Measurements from ENCODE around the gene FBXO48.

FBXO48 gene

DNA sequence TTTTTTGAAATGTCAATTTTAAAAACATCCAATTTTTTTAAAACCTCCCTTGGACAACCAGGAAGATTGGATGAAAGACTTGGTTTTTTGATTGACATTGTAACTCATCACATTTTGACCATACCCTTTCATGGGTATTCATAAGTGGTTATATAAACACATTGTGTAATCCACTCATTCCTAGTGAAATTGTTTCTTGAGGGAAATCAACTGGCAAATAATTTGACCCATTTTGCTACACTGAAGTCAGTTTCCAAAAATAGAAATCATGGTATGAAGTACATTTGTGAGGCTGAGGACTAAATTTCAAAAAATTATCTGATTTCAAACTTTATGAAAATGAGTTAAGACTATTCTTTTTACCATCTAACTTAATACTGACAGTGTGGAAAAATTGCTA, 31.5 kb downstream of the FBXO48 start:
- DNase-seq (ENCODE audit: low spot score) = no peak

DNA sequence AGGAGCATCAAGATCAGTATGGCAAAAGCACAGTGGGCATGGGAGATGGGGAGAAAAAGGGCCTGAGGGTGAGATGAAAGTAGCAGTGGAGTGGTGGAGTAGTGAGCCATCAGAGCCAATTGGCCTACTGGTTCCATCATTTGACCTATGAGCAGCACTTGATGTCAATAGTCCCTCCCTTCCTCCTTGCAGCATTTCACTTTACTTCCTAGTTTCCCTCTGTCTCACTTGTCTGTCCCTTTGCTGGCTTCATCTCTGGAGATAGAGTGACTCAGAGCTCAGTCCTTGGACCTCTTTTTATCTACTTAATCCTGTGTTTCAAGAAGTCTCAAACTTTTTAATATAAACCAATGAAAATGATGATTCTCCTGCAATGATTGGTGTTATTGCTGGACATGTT, 32.1 kb downstream of the FBXO48 start:
- DNase-seq (ENCODE audit: low spot score) = no peak

DNA sequence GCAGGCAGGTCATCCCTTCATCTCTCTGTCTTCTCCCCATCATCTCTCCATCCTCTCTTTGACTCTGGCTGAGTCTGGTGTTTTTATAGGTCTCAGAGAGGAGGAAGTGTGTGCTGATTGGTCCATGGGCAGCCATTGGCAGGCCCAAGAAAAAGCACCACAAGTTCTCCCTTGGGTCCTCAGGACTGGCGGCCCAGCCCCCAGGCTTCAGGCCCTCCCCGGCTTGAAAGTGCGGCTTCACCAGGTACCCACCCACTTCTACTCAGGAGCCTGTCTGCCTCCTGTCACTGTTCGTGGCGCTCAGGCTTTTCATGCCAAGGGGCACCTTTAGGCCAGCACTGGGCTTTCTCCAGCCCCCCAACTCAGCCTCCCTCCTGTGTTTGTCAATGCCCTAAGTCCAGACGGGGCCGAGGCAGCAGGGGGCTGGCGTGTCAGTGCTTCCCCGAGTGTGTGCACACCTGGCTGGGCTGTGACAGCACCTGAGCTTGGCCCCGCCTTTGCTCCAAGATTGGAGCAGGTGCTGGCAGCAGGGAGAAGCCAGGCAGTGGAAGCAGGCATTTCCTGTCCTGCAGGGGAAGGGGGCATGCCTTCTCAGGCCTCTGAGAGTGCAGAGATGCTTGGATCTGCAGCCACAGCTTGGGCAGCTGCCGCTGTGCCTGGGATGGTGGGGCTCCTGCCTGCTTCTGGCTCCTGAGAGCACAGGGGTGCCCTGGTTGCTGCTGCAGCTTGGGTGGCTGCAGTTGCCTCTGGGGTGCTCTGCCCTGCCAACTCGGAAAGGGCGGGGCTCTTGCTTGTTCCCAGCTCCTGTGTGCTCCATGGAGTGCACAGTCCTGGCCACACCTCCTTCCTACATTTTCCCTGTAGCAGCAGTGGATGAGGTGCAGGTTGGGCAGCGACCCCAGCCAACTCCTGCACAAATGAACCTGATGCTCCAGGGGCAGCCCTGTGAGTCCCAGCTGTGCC, 34.1 kb downstream of the FBXO48 start:
- DNase-seq (ENCODE audit: low spot score) = no peak

DNA sequence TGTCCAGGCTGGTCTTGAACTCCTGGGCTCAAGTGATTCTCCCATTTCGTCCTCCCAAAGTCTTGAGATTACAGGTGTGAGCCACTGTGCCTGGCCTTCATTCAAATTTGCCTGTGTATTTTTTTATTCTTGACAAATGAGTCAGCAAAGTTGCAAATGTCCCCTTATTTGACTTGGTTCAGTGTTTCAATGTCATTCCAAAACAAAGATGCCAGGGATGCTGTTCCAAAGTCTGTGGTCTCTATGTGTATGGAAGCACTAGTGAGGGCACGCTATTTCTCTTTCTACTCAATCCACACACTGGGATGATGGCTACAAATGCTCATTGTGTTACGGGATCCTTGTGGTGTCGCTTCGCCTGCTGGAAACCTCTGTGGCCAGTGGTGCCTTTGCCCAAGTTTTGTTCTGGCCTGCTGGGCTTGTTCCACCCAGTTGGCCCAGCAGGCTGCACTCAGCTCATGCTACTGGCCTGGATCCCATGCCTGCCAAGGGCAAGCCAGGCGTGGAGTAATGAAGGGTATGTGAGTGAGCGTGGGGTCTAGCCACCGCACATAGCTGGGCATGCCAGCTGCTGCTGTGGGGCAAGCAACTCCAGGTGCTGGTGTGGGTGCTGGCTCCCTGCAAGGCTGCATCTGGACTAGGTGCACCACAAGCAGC, 35.6 kb downstream of the FBXO48 start:
- no peak for DNase-seq (ENCODE audit: low spot score)

DNA sequence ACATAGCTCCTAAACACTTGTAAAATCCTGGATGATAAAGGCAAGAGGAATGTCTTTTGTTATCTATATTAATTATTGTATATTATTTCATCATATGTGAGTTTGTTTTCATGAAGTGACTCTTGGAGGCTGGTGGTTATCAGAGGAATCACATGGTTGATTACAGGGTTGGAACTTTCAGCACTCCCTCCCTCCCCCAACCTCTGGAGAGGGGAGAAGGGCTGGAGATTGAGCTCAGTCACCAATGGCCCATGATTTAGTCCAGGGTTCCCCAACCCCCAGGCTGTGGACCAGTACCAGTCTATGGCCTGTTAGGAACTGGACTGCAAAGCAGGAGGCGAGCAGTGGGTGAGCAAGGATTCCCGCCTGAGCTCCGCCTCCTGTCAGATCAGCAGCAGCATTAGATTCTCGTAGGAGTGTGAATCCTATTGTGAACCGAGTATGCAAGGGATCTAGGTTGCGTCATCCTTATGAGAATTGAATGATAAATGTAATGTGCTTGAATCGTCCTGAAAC, 37.7 kb downstream of the FBXO48 start:
- no peak for DNase-seq (ENCODE audit: low spot score)

DNA sequence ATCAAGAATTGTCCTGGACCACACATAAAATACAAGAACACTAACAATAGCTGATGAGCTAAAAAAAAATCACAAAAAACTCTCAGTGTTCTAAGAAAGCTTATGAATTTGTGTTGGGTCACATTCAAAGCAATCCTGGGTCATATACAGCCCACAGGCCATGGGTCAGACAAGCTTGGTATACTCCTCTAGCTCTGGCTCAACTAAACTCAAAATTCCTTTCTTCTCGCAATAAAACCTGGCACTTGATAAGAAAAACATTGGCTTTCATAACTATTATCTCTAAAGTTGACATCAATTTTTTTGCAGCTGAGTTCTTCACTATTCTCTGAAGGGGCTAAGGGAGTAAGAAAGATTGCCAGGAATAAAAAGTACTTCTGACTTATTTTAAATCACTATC, 38.3 kb downstream of the FBXO48 start:
- DNase-seq (ENCODE audit: low spot score) = no peak

DNA sequence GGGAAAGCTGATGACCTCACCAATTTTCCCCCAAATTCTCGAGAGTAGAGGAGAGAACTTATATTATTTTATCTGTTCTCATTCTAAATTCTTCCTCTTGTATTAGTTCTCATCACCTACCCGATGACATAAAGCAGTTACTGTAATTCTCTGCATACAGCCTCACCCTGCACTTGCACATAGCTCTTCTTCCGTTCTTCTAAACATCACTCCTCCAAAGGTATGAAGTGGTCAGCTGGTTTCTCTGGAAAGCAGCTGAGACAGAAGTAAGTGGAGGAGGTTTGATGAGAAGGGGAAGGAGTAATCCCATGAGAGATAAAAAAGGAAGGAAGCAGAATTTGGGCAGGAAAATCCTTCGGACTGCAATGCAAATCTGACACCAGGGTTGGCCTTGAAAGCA, 39.0 kb downstream of the FBXO48 start:
- no peak for DNase-seq (ENCODE audit: low spot score)

DNA sequence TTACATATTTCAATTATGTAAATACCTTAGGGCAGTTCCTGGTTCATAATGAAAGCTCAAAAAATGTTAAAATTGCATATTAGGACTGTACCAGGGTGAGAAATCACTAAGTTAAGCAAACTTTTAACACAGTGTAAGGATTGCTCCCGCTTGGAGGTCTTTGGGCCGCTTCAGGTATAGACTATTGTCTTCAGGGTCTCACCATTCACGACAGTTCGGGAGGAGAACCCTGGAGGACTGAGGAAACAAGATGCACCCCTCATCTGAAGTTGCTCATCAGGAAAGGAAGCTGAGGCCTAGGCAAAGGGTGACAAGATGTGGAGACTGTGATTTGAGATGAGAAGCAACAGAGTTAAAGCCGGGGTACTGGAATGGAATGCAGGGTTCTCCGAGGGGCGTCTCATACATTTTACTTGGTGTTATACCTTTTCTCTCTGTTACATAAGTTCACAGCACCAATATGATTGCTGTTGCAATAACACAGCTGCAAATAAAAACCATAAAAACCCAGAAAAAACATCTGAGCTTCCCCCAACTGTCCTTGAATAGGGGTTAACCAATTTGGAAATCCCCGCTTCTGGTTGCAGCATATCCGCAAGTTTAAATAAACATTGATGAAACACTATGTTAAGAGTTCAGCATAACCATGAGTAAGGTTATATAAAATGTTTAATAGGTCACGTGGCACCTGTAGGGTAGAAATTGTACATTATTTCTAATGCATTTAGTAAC, 40.1 kb downstream of the FBXO48 start:
- no peak for DNase-seq (ENCODE audit: low spot score)

DNA sequence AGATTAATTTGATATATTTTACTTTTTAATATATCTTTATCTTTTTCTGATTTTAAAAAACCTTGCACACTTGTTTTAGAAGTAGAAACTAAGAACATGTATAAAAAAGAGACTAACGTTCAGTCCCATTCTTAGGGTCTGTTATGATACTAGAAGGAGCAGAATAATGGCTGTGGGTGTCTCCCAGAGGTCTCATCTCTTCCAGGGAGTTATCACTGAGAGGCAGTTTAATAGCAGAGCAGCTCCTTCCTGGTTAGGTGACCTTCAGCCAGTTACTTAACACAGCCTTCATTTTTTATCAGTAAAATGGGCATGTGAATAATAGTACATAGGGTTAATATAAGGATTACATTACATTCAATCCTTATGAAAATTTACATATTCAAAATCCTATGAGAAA, 40.6 kb downstream of the FBXO48 start:
- no peak for DNase-seq (ENCODE audit: low spot score)

DNA sequence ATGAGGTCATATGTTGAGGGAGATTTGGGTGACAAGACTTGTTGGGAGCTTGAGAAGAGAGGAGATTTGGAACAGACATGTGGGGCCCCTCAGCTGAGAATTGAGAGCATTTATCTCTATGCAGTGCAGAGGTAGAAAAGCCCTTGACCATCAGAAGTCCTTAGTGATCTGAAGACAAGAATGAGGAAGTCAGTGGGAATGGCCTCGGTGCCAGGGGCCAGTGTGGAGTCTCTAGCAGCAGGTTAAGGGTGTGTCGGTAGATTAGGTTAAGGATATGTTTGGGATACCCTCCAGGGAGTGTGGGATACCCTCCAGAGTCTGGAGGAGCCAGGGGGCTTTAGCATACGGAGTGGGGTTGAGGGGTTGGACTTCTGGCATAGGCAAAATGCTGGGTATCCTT, 41.6 kb downstream of the FBXO48 start:
- no peak for DNase-seq (ENCODE audit: low spot score)

DNA sequence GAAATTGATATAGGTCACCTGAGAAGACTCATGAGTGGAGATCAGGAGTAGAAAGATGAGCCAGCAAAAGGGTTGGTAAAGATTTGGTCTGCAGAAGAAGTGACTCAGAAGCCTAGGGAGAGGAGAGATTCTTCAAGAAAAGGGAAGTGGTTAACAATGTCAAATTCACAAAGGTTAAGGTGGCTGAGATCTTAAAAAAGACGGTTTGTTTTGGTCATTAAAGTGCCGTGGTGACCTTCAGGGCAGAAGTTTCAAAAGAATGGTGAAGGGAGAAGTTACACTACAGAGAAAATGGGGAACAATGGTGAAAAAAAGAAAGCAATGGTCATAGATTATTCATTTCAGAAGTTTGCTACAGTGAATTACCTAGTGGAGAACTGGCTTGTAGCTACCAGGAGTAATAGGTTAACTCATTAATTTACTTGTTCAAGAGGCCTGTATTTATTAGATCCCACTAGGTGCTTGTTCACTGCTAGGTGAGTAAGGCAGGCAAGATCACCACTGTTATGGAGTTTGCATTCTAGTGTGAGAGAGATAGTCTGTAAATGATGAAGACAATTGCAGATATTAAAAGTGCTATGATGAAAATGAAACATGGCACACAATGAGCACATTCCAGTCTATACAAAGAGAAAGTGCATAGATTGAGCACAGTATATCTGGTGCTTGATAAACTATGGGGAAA, 43.0 kb downstream of the FBXO48 start:
- no peak for DNase-seq (ENCODE audit: low spot score)

DNA sequence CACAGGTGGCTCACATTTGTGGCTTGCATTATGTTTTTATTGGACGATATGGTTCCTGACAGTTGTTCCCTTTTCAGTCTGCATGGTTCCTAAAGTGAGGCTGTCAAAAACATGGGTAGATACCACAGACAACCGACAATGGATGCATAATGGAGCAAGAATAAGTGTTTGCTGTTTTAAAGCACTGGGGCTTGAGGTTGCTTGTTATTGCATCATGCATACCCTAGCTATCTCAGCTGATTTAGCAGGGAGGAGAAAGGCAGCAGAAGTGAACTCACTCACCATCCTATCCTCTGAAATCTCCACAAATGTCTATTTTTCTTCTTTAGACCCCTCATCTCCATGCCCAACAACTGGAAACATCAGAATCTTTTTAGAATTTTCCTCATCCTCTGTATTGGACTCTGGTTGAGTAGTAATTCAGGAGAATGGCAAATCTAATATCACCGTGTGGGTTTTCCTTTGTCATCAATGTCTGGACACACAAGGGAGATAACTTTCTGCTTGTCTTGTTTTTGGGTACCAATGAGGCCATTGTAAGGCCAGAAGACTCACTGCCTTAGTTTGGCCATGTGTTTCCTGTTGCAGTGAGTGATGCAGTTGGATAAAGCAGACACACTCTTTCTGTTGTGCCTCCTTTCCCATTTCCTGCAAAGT, 46.7 kb downstream of the FBXO48 start:
- no peak for DNase-seq (ENCODE audit: low spot score)

DNA sequence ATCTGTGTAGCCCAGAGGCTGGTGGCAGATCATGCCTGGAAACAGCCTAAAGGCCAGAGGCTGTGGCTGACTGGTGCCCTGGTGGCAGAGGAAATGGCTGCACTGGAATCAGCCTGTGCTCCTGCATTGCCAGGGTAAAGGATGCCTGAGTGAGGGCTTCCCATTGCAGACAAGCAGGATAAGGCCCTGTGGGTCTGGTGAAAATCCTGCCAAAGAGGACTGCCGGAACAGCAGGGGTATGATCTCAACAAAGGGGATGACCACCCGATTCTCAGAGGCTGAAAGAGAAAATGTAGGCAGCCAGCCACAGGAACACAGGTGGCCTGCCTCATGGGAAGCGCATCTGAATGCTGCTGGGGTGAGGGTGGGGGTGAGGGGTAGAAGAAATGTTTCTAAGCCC, 48.2 kb downstream of the FBXO48 start:
- no peak for DNase-seq (ENCODE audit: low spot score)

DNA sequence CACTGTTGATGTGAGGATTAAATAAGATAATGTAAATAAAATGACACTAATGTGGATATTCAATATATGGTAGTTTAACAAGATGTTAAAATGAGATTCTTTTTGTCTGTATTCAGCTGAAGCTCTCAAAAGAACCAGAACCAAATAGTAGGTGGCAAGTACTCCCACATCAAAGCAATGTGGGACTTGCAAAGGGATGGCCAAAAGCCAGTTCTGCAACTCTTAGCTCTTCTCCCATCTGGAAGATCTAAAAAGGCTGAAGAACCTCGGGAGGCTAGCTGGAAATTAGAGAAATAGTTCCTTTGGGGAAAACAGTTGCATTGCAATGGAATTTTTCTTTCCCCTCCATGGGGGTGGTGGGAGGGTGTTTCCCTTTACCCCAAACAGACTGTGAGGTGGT, 48.7 kb downstream of the FBXO48 start:
- no peak for DNase-seq (ENCODE audit: low spot score)

DNA sequence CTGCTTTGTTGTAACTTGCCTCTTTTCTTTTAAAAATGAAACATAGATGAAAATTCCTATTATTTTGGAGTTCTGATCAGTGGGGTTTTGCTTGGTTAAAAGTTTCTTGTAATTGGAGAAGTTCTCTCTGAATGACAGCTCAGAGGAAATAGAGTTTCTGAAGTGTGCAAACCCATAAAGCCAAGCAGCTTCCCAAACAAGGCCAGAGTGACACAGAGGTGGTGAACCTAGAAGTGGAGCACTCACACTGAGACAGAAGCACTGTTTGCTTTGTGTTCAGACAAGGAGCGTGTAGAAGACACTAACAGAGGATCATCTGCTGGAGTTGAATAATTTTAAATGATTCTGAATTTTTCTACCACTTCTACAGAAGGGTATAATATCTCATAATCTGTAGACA, 49.2 kb downstream of the FBXO48 start:
- no peak for DNase-seq (ENCODE audit: low spot score)

DNA sequence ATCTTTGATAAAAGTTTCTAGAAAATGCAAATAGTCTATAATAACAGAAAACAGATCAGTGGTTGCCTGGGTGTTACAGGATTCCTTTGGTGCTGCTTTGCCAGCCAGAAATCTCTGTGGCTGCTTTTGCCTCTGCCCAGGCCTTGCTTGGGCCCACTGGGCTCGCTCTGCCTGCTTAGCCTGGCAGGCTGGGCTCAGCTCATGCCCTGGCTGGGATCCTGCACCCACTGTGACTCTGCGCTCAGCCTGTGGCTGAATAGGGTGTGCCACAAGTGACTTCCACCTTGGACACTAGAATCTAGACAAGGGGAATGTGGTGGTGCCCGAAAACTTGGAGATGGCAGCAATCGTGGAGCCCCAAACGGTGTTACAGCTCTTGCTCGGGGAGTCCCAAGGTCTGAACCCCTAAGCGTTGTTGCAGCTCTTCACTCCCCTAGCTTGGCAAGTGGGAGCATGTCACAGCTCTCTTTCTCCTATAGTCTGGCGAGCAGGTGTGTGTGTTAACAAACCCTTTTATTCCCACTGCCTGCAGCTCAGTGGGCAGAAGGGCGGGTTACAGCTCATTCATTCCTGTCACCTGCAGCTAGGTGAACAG, 50.9 kb downstream of the FBXO48 start:
- no peak for DNase-seq (ENCODE audit: low spot score)

DNA sequence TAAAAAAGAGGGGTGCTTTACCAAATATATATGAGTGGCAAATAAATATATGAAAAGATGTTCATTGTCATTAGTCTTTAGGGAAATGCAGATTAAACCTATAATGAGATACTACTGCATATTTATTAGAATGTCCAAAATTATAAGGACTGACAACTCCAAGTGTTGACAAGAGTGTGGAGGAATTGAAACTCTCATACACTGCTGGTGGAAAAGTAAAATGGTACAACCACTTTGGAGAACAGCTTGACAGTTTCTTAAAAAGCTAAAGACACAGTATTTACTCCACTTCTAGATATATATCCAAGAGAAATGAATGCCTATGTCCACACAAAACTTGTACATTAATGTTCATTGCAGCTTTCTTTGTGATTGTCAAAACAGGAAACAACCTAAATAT, 51.6 kb downstream of the FBXO48 start:
- no peak for DNase-seq (ENCODE audit: low spot score)

DNA sequence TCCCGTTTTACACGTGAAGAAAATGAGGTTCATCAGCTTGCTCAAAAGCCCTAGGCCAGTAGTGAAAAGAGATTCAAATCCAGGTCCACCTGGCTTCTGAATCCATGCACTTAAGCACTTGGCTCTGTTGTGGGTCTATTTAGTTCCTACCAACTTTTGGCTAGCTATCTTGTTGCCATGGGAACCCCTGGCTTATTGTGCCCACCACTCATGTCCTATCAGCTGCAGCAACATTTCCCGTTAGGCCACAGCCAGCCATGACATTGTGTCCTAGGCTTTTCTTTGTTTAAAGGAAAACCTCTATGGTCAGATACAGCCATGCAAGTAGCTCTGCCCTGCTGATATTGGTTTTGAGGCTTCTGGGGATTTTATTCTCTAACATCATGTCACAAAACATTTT, 52.2 kb downstream of the FBXO48 start:
- no peak for DNase-seq (ENCODE audit: low spot score)

DNA sequence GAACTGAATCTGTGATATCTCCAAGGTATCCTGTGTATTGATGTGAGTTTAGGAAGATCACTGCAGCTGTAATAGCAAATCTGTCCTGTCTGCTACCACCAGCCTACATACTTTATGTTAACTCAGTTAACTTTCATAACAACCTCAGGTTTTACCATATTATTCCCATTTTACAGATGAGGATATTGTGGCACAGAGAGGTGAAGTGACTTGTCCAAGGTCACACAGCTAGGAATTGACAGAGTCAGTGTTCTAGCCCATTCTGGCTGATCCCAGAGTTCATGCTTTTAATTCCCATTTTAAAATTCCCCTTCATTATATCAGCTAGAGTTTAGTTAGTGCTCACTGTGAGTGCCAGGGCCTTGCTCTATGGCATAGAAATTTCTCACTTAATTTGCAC, 52.6 kb downstream of the FBXO48 start:
- no peak for DNase-seq (ENCODE audit: low spot score)

DNA sequence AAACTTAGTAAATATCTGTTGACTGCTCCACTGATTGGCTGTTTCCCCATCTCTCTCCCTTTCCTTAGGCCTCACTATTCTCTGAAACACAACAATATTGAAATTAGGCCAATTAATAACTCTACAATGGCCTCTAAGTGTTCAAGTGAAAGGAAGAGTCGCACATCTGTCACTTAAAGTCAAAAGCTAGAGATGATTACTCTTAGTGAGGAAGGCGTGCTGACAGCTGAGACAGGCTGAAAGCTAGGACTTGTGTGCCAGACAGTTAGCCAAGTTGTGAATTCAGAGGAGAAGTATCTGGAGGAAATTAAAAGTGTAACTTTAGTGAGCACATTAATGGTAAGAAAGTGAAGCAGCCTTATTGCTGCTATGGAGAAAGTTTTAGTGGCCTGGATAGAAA, 53.6 kb downstream of the FBXO48 start:
- DNase-seq (ENCODE audit: low spot score) = no peak

DNA sequence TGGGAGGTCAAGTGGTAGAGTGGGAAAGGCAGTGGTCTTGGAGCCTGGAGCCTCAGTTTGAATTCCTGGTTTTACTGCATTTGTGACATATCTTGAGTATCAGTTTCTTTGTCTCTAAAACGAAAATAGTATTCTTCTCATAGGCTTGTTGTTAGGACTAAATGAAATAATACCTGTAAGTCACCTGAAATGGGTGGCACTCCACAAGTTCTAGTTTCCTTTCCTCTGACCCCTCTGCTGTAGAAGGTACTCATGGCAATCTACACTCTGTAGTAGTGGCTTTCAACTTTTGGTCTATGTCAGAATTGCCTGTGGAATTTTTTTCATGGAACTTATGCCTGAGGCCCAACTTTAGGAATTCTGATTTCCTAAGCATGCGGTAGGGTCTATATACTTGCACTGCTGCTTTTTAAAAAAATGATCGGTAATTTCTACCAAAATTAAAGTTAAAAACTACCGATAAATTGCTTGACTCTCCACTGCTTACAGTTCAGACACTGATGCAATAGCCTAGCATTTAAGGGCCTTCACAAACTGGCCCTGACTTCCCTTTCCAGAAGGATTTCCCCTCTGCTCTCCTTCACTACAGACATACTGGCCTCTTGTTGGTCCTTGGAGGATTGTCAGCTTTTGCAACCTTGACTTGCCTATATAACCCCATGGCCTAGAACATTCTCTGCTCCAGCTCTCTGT, 54.8 kb downstream of the FBXO48 start:
- DNase-seq (ENCODE audit: low spot score) = no peak

Data from HuH-7 (cell line).